PC-3 (cell line): ENCODE results near the gene ADAMTS3. TPM values are rescaled to one million over a fixed set of nuclear protein-coding genes. Genes with fewer than 3 reads are reported as not detected.

Source experiments
- ATAC-seq: fragments of 200-7000 bp; cut with Tn5 transposase; 2 replicates; pipeline ENCODE4 v1.9.1; 2020; ENCODE audit warnings: mild to moderate bottlenecking, moderate library complexity
- BruUV-seq: library from RNA; stranded (reverse); fragments of 400-500 nt; replicated peaks from 2 replicates; lab custom pipeline; 2021; lab: Mats Ljungman, UMichigan
- CTCF ChIA-PET: fragments of 300-600 bp; sonication (Branson Sonifier 250); formaldehyde crosslinking; loops from one replicate; lab custom pipeline; 2022; ENCODE audit warnings: antibody characterized with exemption; lab: Charles Lee
- POLR2A ChIA-PET: fragments of 300-600 bp; sonication (Branson Sonifier 250); formaldehyde crosslinking; loops from one replicate; lab custom pipeline; 2022; ENCODE audit warnings: antibody characterized with exemption; ENCODE audit not compliant: unreplicated experiment; lab: Charles Lee
- DNase-seq: peaks from one replicate; pipeline ENCODE4 v3.0.0-alpha.2; 2015
- H2AFZ ChIP-seq: fragments of 300-600 bp; sonication (generic); 2 replicates; pipeline ENCODE4 v1.6.0; 2016; ENCODE audit warnings: antibody characterized with exemption, low read length
- H3F3A ChIP-seq: fragments of 300-600 bp; sonication (generic); one replicate; pipeline ENCODE4 v1.6.0; 2017; ENCODE audit warnings: antibody characterized with exemption, low read length, control low read depth, mild to moderate bottlenecking; ENCODE audit not compliant: unreplicated experiment
- H3K27ac ChIP-seq: fragments of 300-600 bp; sonication (generic); 2 replicates; pipeline ENCODE4 v1.5.1; 2016; ENCODE audit warnings: mild to moderate bottlenecking, low read length
- H3K27me3 ChIP-seq: fragments of 300-600 bp; sonication (generic); 2 replicates; pipeline ENCODE4 v1.6.1; 2016; ENCODE audit warnings: low read length, mixed read lengths
- H3K36me3 ChIP-seq: fragments of 300-600 bp; sonication (generic); 2 replicates; pipeline ENCODE4 v1.6.1; 2016; ENCODE audit warnings: low read depth, mixed run types, low read length, mixed read lengths
- H3K4me1 ChIP-seq: fragments of 300-600 bp; sonication (generic); 2 replicates; pipeline ENCODE4 v1.5.1; 2016; ENCODE audit warnings: low read length; ENCODE audit not compliant: insufficient read depth
- H3K4me2 ChIP-seq: fragments of 300-600 bp; sonication (generic); 2 replicates; pipeline ENCODE4 v1.6.0; 2016; ENCODE audit warnings: low read length
- H3K4me3 ChIP-seq: fragments of 300-600 bp; sonication (generic); 2 replicates; pipeline ENCODE4 v1.5.1; 2016; ENCODE audit warnings: mild to moderate bottlenecking, low read length, mixed read lengths
- H3K79me2 ChIP-seq: fragments of 300-600 bp; sonication (generic); 2 replicates; pipeline ENCODE4 v1.6.1; 2017; ENCODE audit warnings: low read length, mixed read lengths
- H3K9ac ChIP-seq: fragments of 300-600 bp; sonication (generic); 2 replicates; pipeline ENCODE4 v1.6.0; 2016; ENCODE audit warnings: mild to moderate bottlenecking, low read length
- H3K9me2 ChIP-seq: fragments of 300-600 bp; sonication (generic); replicated peaks from 2 replicates; pipeline ENCODE4 v1.6.1; 2016; ENCODE audit warnings: mixed run types, low read length, mixed read lengths
- H3K9me3 ChIP-seq: fragments of 300-600 bp; sonication (generic); 2 replicates; pipeline ENCODE4 v1.6.1; 2016; ENCODE audit warnings: low read length, mixed read lengths
- H4K20me1 ChIP-seq: fragments of 300-600 bp; sonication (generic); 2 replicates; pipeline ENCODE4 v1.6.1; 2016; ENCODE audit warnings: low read length, mixed read lengths
- CTCF ChIP-seq: fragments of 300-600 bp; sonication (generic); conservative IDR thresholded peaks from 2 replicates; pipeline ENCODE4 v1.5.1; 2017; ENCODE audit warnings: antibody characterized with exemption, low read depth, mild to moderate bottlenecking, low read length
- EZH2 ChIP-seq: fragments of 300-600 bp; sonication (generic); IDR thresholded peaks from one replicate; pipeline ENCODE4 v1.6.1; 2017; ENCODE audit warnings: antibody characterized with exemption, mild to moderate bottlenecking, low read length; ENCODE audit not compliant: unreplicated experiment
- EZH2phosphoT487 ChIP-seq: fragments of 300-600 bp; sonication (generic); IDR thresholded peaks from 2 replicates; pipeline ENCODE4 v1.6.1; 2018; ENCODE audit warnings: mild to moderate bottlenecking, antibody characterized with exemption, low read length, borderline replicate concordance
- intact Hi-C: fragments of 100-400 bp; cut with micrococcal nuclease; formaldehyde crosslinking; loops from 2 replicates; pipeline ENCODE4 v1.9.0; 2023
- total RNA-seq: library from RNA; depleted of rRNA; stranded (reverse); fragments of >200 nt; gene quantifications from 2 replicates; pipeline ENCODE4 v1.2.3, GENCODE V29; 2014

The ADAMTS3 gene
- total RNA-seq, 1 experiment from 2014 or later = 3.5 TPM

GRCh38 chr4:72376901-72377300, 192.1 kb downstream of the ADAMTS3 start:
- DNase-seq (no peak), ATAC-seq (no peak)
- no peak overlapping the region for H3K9ac ChIP-seq
- no peak overlapping the region for H3K4me3 ChIP-seq
- intact Hi-C loops = no loop called here
- no peaks in the 10 kb centered on the region for H3K79me2 ChIP-seq
- no peaks in the 10 kb centered on the region for H3K36me3 ChIP-seq
- H2AFZ ChIP-seq = no peak overlapping the region
- H3K27ac ChIP-seq = no peak overlapping the region
- BruUV-seq = no TSS peak
- no peaks in the 10 kb centered on the region for H3K9me2 ChIP-seq
- no peaks in the 10 kb centered on the region for H3F3A ChIP-seq
- ChIA-PET POLR2A (no interaction called here), CTCF (no interaction called here)
- H3K27me3 ChIP-seq = no peaks in the 10 kb centered on the region
- TF ChIP-seq EZH2phosphoT487 (no peak), EZH2 (no peak)
- no peaks in the 10 kb centered on the region for H4K20me1 ChIP-seq
- H3K4me1 ChIP-seq = peaks cover 12% of the 10 kb centered on the region
- H3K4me2 ChIP-seq = no peak overlapping the region
- H3K9me3 ChIP-seq = no peaks in the 10 kb centered on the region

GRCh38 chr4:72375073-72375736, 193.8 kb downstream of the ADAMTS3 start:
- no peaks in the 10 kb centered on the region for H3K36me3 ChIP-seq
- peak; percentile 95 for DNase-seq
- peak overlapping the region; percentile 33 for H3K27ac ChIP-seq
- no peaks in the 10 kb centered on the region for H3K79me2 ChIP-seq
- no peaks in the 10 kb centered on the region for H3K9me2 ChIP-seq
- TF ChIP-seq EZH2 (no peak), EZH2phosphoT487 (no peak), CTCF (no peak)
- no peaks in the 10 kb centered on the region for H3F3A ChIP-seq
- H3K9ac ChIP-seq = no peak overlapping the region
- H3K9me3 ChIP-seq = no peaks in the 10 kb centered on the region
- peak; percentile 93 for ATAC-seq
- H3K4me2 ChIP-seq = 0 out of 2 replicates have a peak overlapping the region, but pooled peaks have one; percentile 8
- no peaks in the 10 kb centered on the region for H3K27me3 ChIP-seq
- ChIA-PET CTCF (no interaction called here), POLR2A (no interaction called here)
- H2AFZ ChIP-seq = no peak overlapping the region
- H3K4me3 ChIP-seq = no peak overlapping the region
- no TSS peak for BruUV-seq
- H4K20me1 ChIP-seq = no peaks in the 10 kb centered on the region
- intact Hi-C loops = no loop called here
- peaks cover 12% of the 10 kb centered on the region for H3K4me1 ChIP-seq

GRCh38 chr4:72374159-72374558, 194.9 kb downstream of the ADAMTS3 start:
- ChIA-PET CTCF (no interaction called here), POLR2A (no interaction called here)
- no peaks in the 10 kb centered on the region for H3K9me2 ChIP-seq
- ATAC-seq (no peak), DNase-seq (no peak)
- H3K9ac ChIP-seq = no peak overlapping the region
- no peak overlapping the region for H3K4me3 ChIP-seq
- no peaks in the 10 kb centered on the region for H4K20me1 ChIP-seq
- no TSS peak for BruUV-seq
- H3K27ac ChIP-seq = no peak overlapping the region
- intact Hi-C loops = no loop called here
- no peak overlapping the region for H3K4me2 ChIP-seq
- no peaks in the 10 kb centered on the region for H3K79me2 ChIP-seq
- H2AFZ ChIP-seq = no peak overlapping the region
- H3K4me1 ChIP-seq = peaks cover 12% of the 10 kb centered on the region
- H3K36me3 ChIP-seq = no peaks in the 10 kb centered on the region
- H3K9me3 ChIP-seq = no peaks in the 10 kb centered on the region
- H3F3A ChIP-seq = no peaks in the 10 kb centered on the region
- H3K27me3 ChIP-seq = no peaks in the 10 kb centered on the region
- TF ChIP-seq CTCF (no peak), EZH2 (no peak), EZH2phosphoT487 (no peak)
